ENCODE data around the gene OTUB2. TPM values are rescaled to one million over a fixed set of nuclear protein-coding genes. Genes with fewer than 3 reads are reported as not detected.

OTUB2 gene
- total and polyA plus RNA-seq, 2 experiments from 2014 or later = 2.7 to 2.8 TPM

DNA sequence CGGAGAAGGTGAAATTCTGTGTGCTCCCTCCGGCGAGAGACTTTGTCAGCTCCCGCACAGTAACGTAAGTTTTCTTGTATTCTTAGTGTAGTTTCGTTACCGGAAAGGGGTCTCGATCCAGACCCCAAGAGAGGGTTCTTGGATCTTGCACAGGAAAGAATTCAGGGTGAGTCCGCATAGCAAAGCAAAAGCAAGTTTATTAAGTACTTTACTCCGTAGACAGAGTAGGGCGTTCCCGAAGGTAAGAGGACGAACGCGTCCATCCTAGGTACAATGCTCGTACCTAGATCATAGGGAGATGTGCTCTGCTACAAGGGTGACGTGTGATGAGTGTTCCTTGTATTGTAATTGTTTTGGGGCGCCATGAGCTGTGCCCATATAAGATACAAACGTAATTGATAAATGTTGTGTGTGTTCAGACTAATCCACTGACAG is 55.3 kb downstream of the OTUB2 start:
- DNase-seq (ENCODE audit: low spot score) = peak; percentile 32
- H3K79me2 ChIP-seq = peaks cover 70% of the 10 kb centered on the region
- peaks cover 31% of the 10 kb centered on the region for H4K20me1 ChIP-seq (ENCODE audit: insufficient read depth, poor library complexity, severe bottlenecking)
- WGBS (ENCODE audit: low lambda C conversion rate, missing lambda C conversion rate) = 2% methylated on average over 19 of the region's 19 CpGs
- H3K9me2 ChIP-seq (replicated peaks; ENCODE audit: insufficient read depth) = no peaks in the 10 kb centered on the region
- peak overlapping the region; percentile 79 for H3K4me2 ChIP-seq
- peak overlapping the region; percentile 96 for H3K27ac ChIP-seq
- H3K9me3 ChIP-seq (ENCODE audit: low read depth) = no peaks in the 10 kb centered on the region
- TF ChIP-seq EZH2phosphoT487 (IDR thresholded peaks at IDR 0.05; ENCODE audit: low read depth, severe bottlenecking, unreplicated experiment) = no peak
- no peak for TF ChIP-seq EZH2 (IDR thresholded peaks at IDR 0.05; ENCODE audit: borderline replicate concordance)
- no peak for TF ChIP-seq CTCF (IDR thresholded peaks at IDR 0.05; ENCODE audit: poor library complexity)
- H3K36me3 ChIP-seq (replicated peaks; ENCODE audit: insufficient read depth, low read depth) = no peaks in the 10 kb centered on the region
- H3K4me1 ChIP-seq (ENCODE audit: insufficient read depth) = peaks cover 33% of the 10 kb centered on the region
- peak overlapping the region; percentile 80 for H2AFZ ChIP-seq
- H3K27me3 ChIP-seq = no peaks in the 10 kb centered on the region
- H3K4me3 ChIP-seq = peak overlapping the region; percentile 77

GRCh38 chr14:94087891-94088290 is 61.8 kb downstream of the OTUB2 start:
- no peak overlapping the region for H3K4me3 ChIP-seq
- H3K9me2 ChIP-seq (replicated peaks; ENCODE audit: insufficient read depth) = no peaks in the 10 kb centered on the region
- no peak overlapping the region for H2AFZ ChIP-seq
- no peaks in the 10 kb centered on the region for H4K20me1 ChIP-seq (ENCODE audit: insufficient read depth, poor library complexity, severe bottlenecking)
- no peak overlapping the region for H3K27ac ChIP-seq
- WGBS (ENCODE audit: low lambda C conversion rate, missing lambda C conversion rate) = 83% methylated on average over 4 of the region's 4 CpGs
- H3K36me3 ChIP-seq (replicated peaks; ENCODE audit: insufficient read depth, low read depth) = no peaks in the 10 kb centered on the region
- no peak overlapping the region for H3K4me2 ChIP-seq
- H3K9me3 ChIP-seq (ENCODE audit: low read depth) = no peaks in the 10 kb centered on the region
- no peak for DNase-seq (ENCODE audit: low spot score)
- H3K27me3 ChIP-seq = no peaks in the 10 kb centered on the region
- peaks cover 14% of the 10 kb centered on the region for H3K79me2 ChIP-seq
- peaks cover 5% of the 10 kb centered on the region for H3K4me1 ChIP-seq (ENCODE audit: insufficient read depth)
- TF ChIP-seq EZH2 (IDR thresholded peaks at IDR 0.05; ENCODE audit: borderline replicate concordance) = no peak
- TF ChIP-seq EZH2phosphoT487 (IDR thresholded peaks at IDR 0.05; ENCODE audit: low read depth, severe bottlenecking, unreplicated experiment) = no peak
- TF ChIP-seq CTCF (IDR thresholded peaks at IDR 0.05; ENCODE audit: poor library complexity) = no peak

DNA sequence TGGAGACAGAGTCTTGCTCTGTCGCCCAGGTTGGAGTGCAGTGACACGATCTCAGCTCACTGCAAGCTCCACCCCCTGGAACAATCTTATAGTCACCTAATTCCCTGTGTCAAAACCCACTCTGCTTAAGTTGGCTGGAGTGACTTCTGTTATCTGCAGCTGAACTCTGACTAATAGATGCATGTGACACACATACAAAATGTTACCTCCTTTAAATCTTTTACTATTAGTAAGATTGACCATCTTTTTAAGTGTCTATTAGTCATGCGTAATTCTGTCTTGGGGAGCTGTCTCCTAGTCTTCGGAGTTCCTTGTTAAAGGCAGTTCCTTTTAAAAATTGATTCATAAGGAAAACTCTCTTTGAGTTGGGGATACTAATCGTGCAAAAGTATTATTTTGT is 62.4 kb downstream of the OTUB2 start:
- no peaks in the 10 kb centered on the region for H4K20me1 ChIP-seq (ENCODE audit: insufficient read depth, poor library complexity, severe bottlenecking)
- no peak overlapping the region for H2AFZ ChIP-seq
- H3K79me2 ChIP-seq = peaks cover 8% of the 10 kb centered on the region
- no peaks in the 10 kb centered on the region for H3K27me3 ChIP-seq
- no peaks in the 10 kb centered on the region for H3K9me3 ChIP-seq (ENCODE audit: low read depth)
- no peaks in the 10 kb centered on the region for H3K36me3 ChIP-seq (replicated peaks; ENCODE audit: insufficient read depth, low read depth)
- H3K4me2 ChIP-seq = no peak overlapping the region
- DNase-seq (ENCODE audit: low spot score) = no peak
- no peak overlapping the region for H3K27ac ChIP-seq
- H3K4me1 ChIP-seq (ENCODE audit: insufficient read depth) = peaks cover 5% of the 10 kb centered on the region
- no peaks in the 10 kb centered on the region for H3K9me2 ChIP-seq (replicated peaks; ENCODE audit: insufficient read depth)
- TF ChIP-seq EZH2phosphoT487 (IDR thresholded peaks at IDR 0.05; ENCODE audit: low read depth, severe bottlenecking, unreplicated experiment) (no peak), CTCF (IDR thresholded peaks at IDR 0.05; ENCODE audit: poor library complexity) (no peak), EZH2 (IDR thresholded peaks at IDR 0.05; ENCODE audit: borderline replicate concordance) (no peak)
- H3K4me3 ChIP-seq = no peak overlapping the region
- 89% methylated on average over 5 of the region's 5 CpGs for WGBS (ENCODE audit: low lambda C conversion rate, missing lambda C conversion rate)

GRCh38 chr14:94089479-94089878 is 63.3 kb downstream of the OTUB2 start:
- 93% methylated on average over 4 of the region's 4 CpGs for WGBS (ENCODE audit: low lambda C conversion rate, missing lambda C conversion rate)
- no peak for DNase-seq (ENCODE audit: low spot score)
- no peaks in the 10 kb centered on the region for H3K4me1 ChIP-seq (ENCODE audit: insufficient read depth)
- H4K20me1 ChIP-seq (ENCODE audit: insufficient read depth, poor library complexity, severe bottlenecking) = no peaks in the 10 kb centered on the region
- H3K9me3 ChIP-seq (ENCODE audit: low read depth) = no peaks in the 10 kb centered on the region
- no peaks in the 10 kb centered on the region for H3K9me2 ChIP-seq (replicated peaks; ENCODE audit: insufficient read depth)
- TF ChIP-seq EZH2 (IDR thresholded peaks at IDR 0.05; ENCODE audit: borderline replicate concordance) (no peak), CTCF (IDR thresholded peaks at IDR 0.05; ENCODE audit: poor library complexity) (no peak), EZH2phosphoT487 (IDR thresholded peaks at IDR 0.05; ENCODE audit: low read depth, severe bottlenecking, unreplicated experiment) (no peak)
- H2AFZ ChIP-seq = no peak overlapping the region
- no peak overlapping the region for H3K27ac ChIP-seq
- no peak overlapping the region for H3K4me3 ChIP-seq
- H3K36me3 ChIP-seq (replicated peaks; ENCODE audit: insufficient read depth, low read depth) = no peaks in the 10 kb centered on the region
- H3K27me3 ChIP-seq = no peaks in the 10 kb centered on the region
- no peak overlapping the region for H3K4me2 ChIP-seq
- H3K79me2 ChIP-seq = peaks cover 5% of the 10 kb centered on the region
